Esophagus squamous epithelium (tissue), 4 donors: ENCODE measurements around the gene KRTAP27-1.

ENCODE experiments used
- POLR2A ChIP-seq, 4 donors: fragments of 450-650 bp; IDR thresholded peaks; one replicate each; pipeline ENCODE4 v1.6.1; 2017; ENCODE audit warnings: antibody characterized with exemption in 4 of 4, mild to moderate bottlenecking in 4 of 4, moderate library complexity in 3 of 4
- TF ChIP-seq, protein P1 (sequence below), 6 experiments: fragments of 450-650 bp in 4 of 6; fragments of 200-600 bp in 2 of 6; sonication (generic) in 2 of 6; IDR thresholded peaks; one replicate each; pipeline ENCODE4 v1.5.1; 2016 to 2019; ENCODE audit warnings: antibody characterized with exemption in 6 of 6, mild to moderate bottlenecking in 4 of 6, moderate library complexity in 4 of 6

DNA sequence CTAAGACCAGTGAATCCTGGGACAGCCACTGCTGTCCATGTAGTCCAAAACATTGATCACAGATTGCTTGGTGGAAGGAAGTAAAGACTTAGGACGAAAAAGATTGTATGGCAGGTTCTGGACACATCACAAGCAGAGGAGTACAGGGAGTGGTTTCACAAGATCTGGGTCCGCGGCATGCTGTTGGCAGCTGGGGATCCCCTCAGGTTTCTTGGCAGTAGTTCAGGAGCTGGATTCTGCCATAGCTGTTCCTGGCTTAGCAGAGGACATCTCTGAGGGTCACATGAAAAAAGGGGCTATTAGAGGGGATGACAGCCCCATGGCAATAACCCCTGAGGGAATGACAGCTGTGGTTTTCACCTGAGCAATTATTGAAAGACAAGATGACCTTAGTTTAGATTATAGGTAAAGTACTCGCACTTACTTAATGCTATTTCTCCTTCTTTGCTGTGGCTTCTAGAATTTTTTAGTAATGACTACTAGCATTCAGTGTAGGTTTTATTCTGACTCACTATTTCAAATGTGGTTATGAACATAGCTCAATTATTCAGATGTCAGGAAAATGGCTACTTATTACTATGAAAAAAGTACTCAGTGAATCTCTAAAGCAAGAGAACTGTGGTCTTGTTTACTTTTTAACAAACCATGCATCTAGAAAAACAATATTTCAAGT is 8.2 kb downstream of the KRTAP27-1 start:
- TF ChIP-seq, protein P1, sequence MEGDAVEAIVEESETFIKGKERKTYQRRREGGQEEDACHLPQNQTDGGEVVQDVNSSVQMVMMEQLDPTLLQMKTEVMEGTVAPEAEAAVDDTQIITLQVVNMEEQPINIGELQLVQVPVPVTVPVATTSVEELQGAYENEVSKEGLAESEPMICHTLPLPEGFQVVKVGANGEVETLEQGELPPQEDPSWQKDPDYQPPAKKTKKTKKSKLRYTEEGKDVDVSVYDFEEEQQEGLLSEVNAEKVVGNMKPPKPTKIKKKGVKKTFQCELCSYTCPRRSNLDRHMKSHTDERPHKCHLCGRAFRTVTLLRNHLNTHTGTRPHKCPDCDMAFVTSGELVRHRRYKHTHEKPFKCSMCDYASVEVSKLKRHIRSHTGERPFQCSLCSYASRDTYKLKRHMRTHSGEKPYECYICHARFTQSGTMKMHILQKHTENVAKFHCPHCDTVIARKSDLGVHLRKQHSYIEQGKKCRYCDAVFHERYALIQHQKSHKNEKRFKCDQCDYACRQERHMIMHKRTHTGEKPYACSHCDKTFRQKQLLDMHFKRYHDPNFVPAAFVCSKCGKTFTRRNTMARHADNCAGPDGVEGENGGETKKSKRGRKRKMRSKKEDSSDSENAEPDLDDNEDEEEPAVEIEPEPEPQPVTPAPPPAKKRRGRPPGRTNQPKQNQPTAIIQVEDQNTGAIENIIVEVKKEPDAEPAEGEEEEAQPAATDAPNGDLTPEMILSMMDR (IDR thresholded peaks at IDR 0.05) = no peak
- no peak for TF ChIP-seq POLR2A (IDR thresholded peaks at IDR 0.05)
